Osteocyte (in vitro differentiated cells): ENCODE data around the gene NUP133. TPM values are rescaled to one million over a fixed set of nuclear protein-coding genes. Genes with fewer than 3 reads are reported as not detected.

ENCODE experiments used
- DNase-seq: peaks from one replicate; pipeline ENCODE4 v3.0.0; 2021; ENCODE audit warnings: mixed read lengths; ENCODE audit not compliant: unreplicated experiment; ENCODE audit errors: extremely low spot score
- H3K27ac Mint-ChIP-seq: one replicate; pipeline ENCODE4 v1.8.0; 2021; ENCODE audit warnings: mild to moderate bottlenecking, mixed read lengths; ENCODE audit not compliant: unreplicated experiment
- H3K27me3 Mint-ChIP-seq: one replicate; pipeline ENCODE4 v1.8.0; 2021; ENCODE audit warnings: mixed read lengths; ENCODE audit not compliant: unreplicated experiment
- H3K36me3 Mint-ChIP-seq: one replicate; pipeline ENCODE4 v1.8.0; 2021; ENCODE audit warnings: mixed read lengths; ENCODE audit not compliant: unreplicated experiment
- H3K4me1 Mint-ChIP-seq: one replicate; pipeline ENCODE4 v1.8.0; 2021; ENCODE audit warnings: mixed read lengths; ENCODE audit not compliant: unreplicated experiment
- H3K4me3 Mint-ChIP-seq: one replicate; pipeline ENCODE4 v1.8.0; 2021; ENCODE audit warnings: mild to moderate bottlenecking, moderate library complexity, mixed read lengths; ENCODE audit not compliant: unreplicated experiment
- H3K9me3 Mint-ChIP-seq: one replicate; pipeline ENCODE4 v1.8.0; 2021; ENCODE audit warnings: mixed read lengths; ENCODE audit not compliant: unreplicated experiment
- CTCF ChIP-seq: fragments of 200-600 bp; sonication (generic); IDR thresholded peaks from 2 replicates; pipeline ENCODE4 v1.5.0; 2021; ENCODE audit warnings: antibody characterized with exemption, mild to moderate bottlenecking, moderate library complexity
- total RNA-seq: library from RNA; stranded (reverse); gene quantifications from 2 replicates; pipeline ENCODE4 v1.2.1, GENCODE V29; 2021

Gene NUP133
- total RNA-seq, 1 donor from 2014 or later: 40.4 TPM

GRCh38 chr1:229454056-229454455, 54.1 kb downstream of the NUP133 start:
- peaks cover 34% of the 10 kb centered on the region for H3K36me3 Mint-ChIP-seq
- no peaks in the 10 kb centered on the region for H3K9me3 Mint-ChIP-seq
- no peaks in the 10 kb centered on the region for H3K27me3 Mint-ChIP-seq
- no peak overlapping the region for H3K27ac Mint-ChIP-seq
- DNase-seq: no peak
- no peak for TF ChIP-seq CTCF
- H3K4me3 Mint-ChIP-seq: no peak overlapping the region
- no peaks in the 10 kb centered on the region for H3K4me1 Mint-ChIP-seq

GRCh38 chr1:229452956-229453801, 55.0 kb downstream of the NUP133 start:
- Mint-ChIP-seq H3K4me3 (no peak overlapping the region), H3K9me3 (no peaks in the 10 kb centered on the region), H3K36me3 (peaks cover 39% of the 10 kb centered on the region), H3K4me1 (no peaks in the 10 kb centered on the region), H3K27me3 (no peaks in the 10 kb centered on the region), H3K27ac (no peak overlapping the region)
- no peak for DNase-seq
- TF ChIP-seq CTCF: peak; percentile 60

- H3K4me3 Mint-ChIP-seq: no peak overlapping the region
- H3K9me3 Mint-ChIP-seq: no peaks in the 10 kb centered on the region
- no peak for TF ChIP-seq CTCF
- H3K36me3 Mint-ChIP-seq: peaks cover 45% of the 10 kb centered on the region
- no peaks in the 10 kb centered on the region for H3K27me3 Mint-ChIP-seq
- DNase-seq: no peak
- H3K4me1 Mint-ChIP-seq: no peaks in the 10 kb centered on the region
- H3K27ac Mint-ChIP-seq: no peak overlapping the region
Measured at GRCh38 chr1:229448845-229449244, 59.3 kb downstream of the NUP133 start.

- H3K27me3 Mint-ChIP-seq: no peaks in the 10 kb centered on the region
- no peaks in the 10 kb centered on the region for H3K9me3 Mint-ChIP-seq
- H3K4me1 Mint-ChIP-seq: no peaks in the 10 kb centered on the region
- H3K36me3 Mint-ChIP-seq: peaks cover 45% of the 10 kb centered on the region
- no peak overlapping the region for H3K4me3 Mint-ChIP-seq
- DNase-seq: no peak
- no peak for TF ChIP-seq CTCF
- no peak overlapping the region for H3K27ac Mint-ChIP-seq
Measured at GRCh38 chr1:229448354-229448753, 59.8 kb downstream of the NUP133 start.

- no peaks in the 10 kb centered on the region for H3K9me3 Mint-ChIP-seq
- no peak for TF ChIP-seq CTCF
- peaks cover 45% of the 10 kb centered on the region for H3K36me3 Mint-ChIP-seq
- H3K4me3 Mint-ChIP-seq: no peak overlapping the region
- no peak for DNase-seq
- H3K27ac Mint-ChIP-seq: no peak overlapping the region
- H3K4me1 Mint-ChIP-seq: no peaks in the 10 kb centered on the region
- no peaks in the 10 kb centered on the region for H3K27me3 Mint-ChIP-seq
Measured at GRCh38 chr1:229447809-229448252, 60.3 kb downstream of the NUP133 start.
